GM12872 (cell line): ENCODE measurements around the gene TSEN54.

Experiments used
- TF ChIP-seq, protein P1 (sequence below): IDR thresholded peaks from 3 replicates; pipeline ENCODE4 v1.5.1; 2011; ENCODE audit warnings: low read depth, mild to moderate bottlenecking, low read length, moderate library complexity; ENCODE audit not compliant: insufficient read depth

TSEN54 gene

DNA sequence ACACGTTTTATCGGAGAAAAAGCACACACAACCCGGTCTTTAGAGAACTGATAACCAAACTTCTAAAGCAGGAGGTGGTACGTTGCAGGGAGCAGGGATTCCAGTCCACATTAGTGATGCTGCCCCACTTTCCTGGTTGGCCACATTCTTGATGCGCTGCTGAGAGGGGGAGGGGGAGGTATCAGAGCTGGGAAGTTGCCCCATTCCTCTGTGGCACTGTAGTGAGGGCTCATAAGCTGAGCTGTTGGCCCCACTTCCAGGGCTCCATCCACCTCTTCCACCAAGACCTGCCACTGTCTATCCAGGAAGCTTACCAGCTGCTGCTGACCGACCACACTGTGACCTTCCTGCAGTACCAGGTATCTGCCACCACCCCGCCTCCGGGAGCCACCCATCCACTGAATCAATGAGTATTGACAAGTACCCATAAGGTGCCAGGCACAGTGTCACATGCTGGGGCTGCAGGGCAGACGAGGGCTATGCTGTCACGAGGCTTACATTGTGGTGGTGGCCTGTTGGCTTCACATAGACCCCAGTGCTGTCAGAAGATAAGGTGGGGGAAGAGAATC is 1.1 kb downstream of the TSEN54 start:
- TF ChIP-seq, protein P1, sequence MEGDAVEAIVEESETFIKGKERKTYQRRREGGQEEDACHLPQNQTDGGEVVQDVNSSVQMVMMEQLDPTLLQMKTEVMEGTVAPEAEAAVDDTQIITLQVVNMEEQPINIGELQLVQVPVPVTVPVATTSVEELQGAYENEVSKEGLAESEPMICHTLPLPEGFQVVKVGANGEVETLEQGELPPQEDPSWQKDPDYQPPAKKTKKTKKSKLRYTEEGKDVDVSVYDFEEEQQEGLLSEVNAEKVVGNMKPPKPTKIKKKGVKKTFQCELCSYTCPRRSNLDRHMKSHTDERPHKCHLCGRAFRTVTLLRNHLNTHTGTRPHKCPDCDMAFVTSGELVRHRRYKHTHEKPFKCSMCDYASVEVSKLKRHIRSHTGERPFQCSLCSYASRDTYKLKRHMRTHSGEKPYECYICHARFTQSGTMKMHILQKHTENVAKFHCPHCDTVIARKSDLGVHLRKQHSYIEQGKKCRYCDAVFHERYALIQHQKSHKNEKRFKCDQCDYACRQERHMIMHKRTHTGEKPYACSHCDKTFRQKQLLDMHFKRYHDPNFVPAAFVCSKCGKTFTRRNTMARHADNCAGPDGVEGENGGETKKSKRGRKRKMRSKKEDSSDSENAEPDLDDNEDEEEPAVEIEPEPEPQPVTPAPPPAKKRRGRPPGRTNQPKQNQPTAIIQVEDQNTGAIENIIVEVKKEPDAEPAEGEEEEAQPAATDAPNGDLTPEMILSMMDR, result peak; percentile 51; the same call in 2 of the 3 replicates

DNA sequence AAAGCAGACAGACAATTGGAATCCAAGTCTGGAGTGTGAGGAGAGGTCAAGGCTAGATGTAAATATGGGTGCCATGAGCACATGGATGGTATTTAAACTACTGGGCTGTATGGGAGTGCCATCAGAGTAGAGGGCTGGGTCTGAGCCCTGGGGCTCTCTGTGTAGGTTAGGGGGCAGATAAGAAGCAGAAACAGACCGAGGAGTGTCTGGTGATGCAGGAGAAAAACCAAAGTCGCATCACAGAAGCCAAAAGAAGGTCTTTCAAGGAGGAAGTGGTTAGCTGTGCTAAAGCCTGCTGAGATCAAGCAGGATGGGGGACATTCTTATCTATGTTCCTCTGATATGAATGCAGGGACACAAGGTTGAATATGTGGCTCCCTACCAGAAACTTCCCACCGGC is 1.9 kb downstream of the TSEN54 start:
- TF ChIP-seq, protein P1, result no peak

DNA sequence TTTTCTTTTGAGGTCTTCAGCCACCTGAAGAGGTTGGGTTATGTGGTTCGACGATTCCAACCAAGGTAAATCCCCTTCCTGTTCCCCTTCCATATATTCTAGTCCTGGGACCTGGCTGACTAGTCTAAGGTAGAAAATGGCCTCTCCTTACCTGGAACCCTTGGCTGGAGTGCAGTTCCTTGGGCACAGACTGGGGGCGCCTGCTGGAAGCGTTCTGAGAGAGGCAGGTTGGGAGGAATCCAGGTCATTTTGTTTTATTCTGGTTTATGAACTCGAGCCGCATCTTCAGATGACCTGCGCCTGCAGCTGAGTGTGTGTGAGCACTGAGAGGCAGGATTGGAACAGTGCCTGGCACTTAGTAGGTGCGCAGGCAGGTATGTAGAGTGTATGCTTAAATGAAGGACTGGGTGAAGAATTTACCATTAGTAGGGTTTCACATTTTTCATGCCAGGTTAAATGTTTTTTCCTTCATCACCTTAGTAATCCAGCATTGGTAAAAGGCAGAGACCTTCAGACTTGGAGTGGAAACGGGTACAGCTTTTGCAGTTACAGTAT is 2.7 kb downstream of the TSEN54 start:
- TF ChIP-seq, protein P1, result no peak

DNA sequence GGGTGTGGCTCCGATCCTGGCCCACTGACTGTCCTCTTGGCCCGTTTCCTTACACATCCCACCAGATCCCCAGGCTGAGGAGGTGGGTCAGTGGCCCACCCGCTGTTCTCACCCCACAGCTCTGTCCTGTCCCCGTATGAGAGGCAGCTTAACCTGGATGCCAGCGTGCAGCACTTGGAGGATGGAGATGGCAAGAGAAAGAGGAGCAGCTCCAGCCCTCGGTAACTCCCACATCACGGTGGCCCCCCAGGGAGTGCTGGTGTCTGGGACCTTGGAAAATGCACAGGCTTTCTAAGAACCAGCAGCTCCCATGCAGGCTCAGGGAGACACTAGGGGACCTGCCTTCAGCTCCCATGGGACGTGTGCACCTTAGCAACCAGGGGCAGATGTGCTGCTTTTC is 5.0 kb downstream of the TSEN54 start:
- TF ChIP-seq, protein P1, result no peak

DNA sequence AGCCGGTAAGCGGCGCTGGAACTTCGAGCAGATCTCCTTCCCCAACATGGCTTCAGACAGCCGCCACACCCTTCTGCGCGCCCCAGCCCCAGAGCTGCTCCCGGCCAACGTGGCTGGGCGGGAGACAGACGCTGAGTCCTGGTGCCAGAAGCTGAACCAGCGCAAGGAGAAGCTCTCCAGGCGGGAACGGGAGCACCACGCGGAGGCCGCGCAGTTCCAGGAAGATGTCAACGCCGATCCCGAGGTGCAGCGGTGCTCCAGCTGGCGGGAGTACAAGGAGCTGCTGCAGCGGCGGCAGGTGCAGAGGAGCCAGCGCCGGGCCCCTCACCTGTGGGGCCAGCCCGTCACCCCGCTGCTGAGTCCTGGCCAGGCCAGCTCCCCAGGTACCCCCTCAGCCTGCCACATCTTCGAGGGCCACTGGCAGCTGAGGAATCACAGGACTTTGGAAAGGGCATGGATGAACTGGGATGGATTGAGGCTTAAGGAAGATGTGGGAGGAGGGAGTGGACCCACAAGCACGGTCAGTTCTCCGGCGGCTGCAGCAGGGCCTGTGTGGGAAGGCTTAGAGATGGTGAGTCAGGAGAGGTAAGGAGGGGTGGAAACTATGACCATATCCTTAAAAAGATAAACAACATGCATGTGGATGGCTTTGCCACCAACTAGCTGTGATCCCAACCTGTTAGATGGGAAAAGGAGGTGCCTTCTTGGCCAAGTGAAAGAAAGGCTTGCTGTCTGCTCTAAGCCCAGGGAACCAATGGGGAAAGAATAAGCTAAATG is 5.8 kb downstream of the TSEN54 start:
- TF ChIP-seq, protein P1, result no peak

DNA sequence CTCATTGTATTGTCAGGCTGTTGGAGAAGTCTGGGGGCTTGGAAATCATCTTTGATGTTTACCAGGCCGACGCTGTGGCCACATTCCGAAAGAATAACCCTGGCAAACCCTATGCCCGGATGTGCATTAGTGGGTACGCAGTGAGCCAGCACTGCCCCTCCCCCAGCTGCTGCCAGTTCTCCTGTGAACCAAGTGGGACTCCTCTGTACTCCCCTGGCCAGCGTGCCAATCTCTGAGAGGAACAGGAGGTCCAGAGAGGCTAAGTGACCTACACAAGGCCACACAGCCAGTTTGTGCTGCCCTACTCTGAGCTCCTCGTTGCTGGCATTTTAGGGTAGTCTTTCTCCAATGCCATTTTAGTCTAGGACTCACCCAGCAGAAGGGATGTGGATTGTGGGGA is 7.3 kb downstream of the TSEN54 start:
- TF ChIP-seq, protein P1, result no peak

DNA sequence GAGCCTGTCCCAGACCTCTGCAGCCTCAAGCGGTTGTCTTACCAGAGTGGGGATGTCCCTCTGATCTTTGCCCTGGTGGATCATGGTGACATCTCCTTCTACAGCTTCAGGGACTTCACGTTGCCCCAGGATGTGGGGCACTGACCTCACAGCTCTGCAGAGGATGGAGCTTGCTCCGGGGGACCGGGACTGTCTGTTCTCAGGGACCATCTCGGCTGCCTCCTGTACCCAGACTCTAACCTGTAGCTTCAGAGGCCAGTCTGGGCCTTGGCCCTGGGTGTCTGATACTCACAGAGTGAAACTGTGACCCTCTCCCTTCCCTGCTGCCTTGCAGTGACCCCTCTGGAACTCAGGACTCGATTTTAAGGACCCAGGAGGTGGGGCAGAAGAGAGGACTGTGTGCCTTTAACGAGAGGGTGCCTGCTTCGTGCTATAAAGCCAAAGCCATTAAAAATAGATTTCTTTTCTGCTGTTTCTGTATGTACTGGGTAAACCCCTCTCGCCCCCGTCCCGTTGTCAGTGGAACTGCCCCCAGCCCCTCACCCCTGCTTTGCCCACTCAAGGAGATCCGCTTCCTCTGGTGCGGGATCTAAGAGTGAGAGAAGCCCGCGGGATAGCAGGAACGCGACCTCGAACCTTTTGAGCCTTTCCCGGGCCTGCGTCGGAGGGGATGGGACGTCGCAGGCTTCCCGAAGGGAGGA is 8.1 kb downstream of the TSEN54 start:
- TF ChIP-seq, protein P1, result no peak
